Spleen (tissue), 7 donors: ENCODE results near the gene MOSPD3.

Source experiments
- POLR2A ChIP-seq, 3 donors: fragments of 450-650 bp; IDR thresholded peaks; one replicate each; pipeline ENCODE4 v1.5.1; 2017; ENCODE audit warnings: antibody characterized with exemption in 3 of 3, mild to moderate bottlenecking in 1 of 3
- POLR2AphosphoS5 ChIP-seq, 3 donors: sonication (generic); formaldehyde crosslinking; IDR thresholded peaks; one replicate each; pipeline ENCODE4 v1.5.1; 2017; ENCODE audit warnings: antibody characterized with exemption in 3 of 3
- TF ChIP-seq, protein P1 (sequence below), 11 experiments: fragments of 200-600 bp in 7 of 11; fragments of 450-650 bp in 4 of 11; sonication (generic) in 4 of 11; IDR thresholded peaks in 8 of 11; conservative IDR thresholded peaks in 3 of 11; 1 replicate in 7 of 11; 2 replicates in 4 of 11; pipeline versions ENCODE4 v1.4.0 to v1.8.0; 2016 to 2021; ENCODE audit warnings: antibody characterized with exemption in 11 of 11, inconsistent platforms in 4 of 11, mild to moderate bottlenecking in 1 of 11
- donor health status: DM: no; HTN: no; CAD: no; lungs with moderate emphysema.
- donor health status: DM: no; HTN: no; CAD: no.
- donor health status: DM: no; HTN: no; CAD: no.

- TF ChIP-seq POLR2A (IDR thresholded peaks at IDR 0.05) (no peak), POLR2AphosphoS5 (IDR thresholded peaks at IDR 0.05) (no peak)
- TF ChIP-seq, protein P1, sequence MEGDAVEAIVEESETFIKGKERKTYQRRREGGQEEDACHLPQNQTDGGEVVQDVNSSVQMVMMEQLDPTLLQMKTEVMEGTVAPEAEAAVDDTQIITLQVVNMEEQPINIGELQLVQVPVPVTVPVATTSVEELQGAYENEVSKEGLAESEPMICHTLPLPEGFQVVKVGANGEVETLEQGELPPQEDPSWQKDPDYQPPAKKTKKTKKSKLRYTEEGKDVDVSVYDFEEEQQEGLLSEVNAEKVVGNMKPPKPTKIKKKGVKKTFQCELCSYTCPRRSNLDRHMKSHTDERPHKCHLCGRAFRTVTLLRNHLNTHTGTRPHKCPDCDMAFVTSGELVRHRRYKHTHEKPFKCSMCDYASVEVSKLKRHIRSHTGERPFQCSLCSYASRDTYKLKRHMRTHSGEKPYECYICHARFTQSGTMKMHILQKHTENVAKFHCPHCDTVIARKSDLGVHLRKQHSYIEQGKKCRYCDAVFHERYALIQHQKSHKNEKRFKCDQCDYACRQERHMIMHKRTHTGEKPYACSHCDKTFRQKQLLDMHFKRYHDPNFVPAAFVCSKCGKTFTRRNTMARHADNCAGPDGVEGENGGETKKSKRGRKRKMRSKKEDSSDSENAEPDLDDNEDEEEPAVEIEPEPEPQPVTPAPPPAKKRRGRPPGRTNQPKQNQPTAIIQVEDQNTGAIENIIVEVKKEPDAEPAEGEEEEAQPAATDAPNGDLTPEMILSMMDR (IDR thresholded peaks at IDR 0.05 in 8 of 11, conservative IDR thresholded peaks at IDR 0.05 in 3 of 11) = no peak
Measured at GRCh38 chr7:100603726-100604027, 8.7 kb upstream of the MOSPD3 start.
